ENCODE results near the gene MPG. TPM values are rescaled to one million over a fixed set of nuclear protein-coding genes. Genes with fewer than 3 reads are reported as not detected.

Gene MPG
- polyA plus RNA-seq, 1 experiment = 47.3 TPM

DNA sequence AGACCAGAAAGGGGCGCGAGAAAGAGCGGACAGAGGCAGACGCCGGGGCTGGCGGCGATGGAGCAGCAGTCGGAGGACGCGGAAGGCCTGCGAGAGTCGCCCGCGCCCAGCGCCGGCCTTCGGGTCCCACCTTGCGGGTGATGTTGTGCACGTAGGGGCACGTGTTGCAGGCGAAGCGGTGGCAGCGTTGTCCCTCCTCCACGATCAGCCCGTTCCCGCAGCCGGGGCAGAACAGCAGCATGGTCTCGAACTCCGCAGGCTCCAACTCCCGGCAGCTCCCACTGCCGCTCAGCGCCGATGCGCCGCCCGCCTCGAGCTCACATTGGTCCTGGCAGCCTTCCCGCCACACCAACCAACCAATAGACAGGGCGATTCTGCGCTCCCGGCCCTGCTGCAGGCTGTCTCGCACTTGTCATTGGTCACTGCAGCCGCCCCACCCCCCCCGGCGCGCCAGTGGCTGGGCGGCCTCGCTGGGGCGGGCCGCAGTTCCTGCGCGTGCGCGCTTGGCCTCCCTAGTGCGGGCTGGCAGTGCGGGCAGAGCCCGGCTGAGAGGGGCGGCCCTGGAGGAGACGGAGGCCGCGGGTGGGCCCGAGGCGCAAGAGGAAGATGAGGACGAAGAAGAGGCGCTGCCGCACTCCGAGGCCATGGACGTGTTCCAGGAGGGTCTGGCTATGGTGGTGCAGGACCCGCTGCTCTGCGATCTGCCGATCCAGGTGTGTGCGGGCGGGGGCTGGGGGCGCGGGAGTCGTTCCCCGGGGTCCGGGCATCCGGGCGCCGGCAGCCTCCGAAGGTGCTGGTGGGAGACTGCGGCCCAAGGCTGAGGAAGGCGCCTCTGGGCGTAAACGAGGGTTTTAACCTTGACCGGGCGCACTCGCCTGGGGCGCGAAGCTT lies 24.4 kb upstream of the MPG start, which contains the start of the genes POLR3K and SNRNP25:
POLR3K (minus strand) TSS at position 263 of the 891 bp plus-strand sequence; CDS start at position 241, 22 bp downstream.
SNRNP25 (plus strand) TSS at position 483 of the 891 bp plus-strand sequence; CDS start at position 672, 189 bp downstream.
- Histone ChIP-seq H3K9me3 (ENCODE audit: control insufficient read depth, insufficient read depth, low read length) (no peaks in the 10 kb centered on the region; the same call in 1 of the 2 replicates), H3K27ac (ENCODE audit: low read depth, low read length) (peak within 1 kb of the TSS; percentile 68), H3K4me3 (ENCODE audit: low read depth, low read length) (peak within 1 kb of the TSS; percentile 86), H3K27me3 (ENCODE audit: control insufficient read depth, insufficient read depth, low read length) (no peaks in the 10 kb centered on the region)
- ChIA-PET CTCF (interaction anchor here (0.5 to 1.1 kb wide), 3 partner anchors 9 to 127 kb away, joined by 4 to 11 read pairs (median 7); no protein-coding TSS in a partner anchor), POLR2A (interaction anchor here (0.7 to 1.2 kb wide), 3 partner anchors 12 to 19 kb away, joined by 4 to 8 read pairs (median 6); partner anchors contain the start of gene RHBDF1)
- TF ChIP-seq, protein P1, sequence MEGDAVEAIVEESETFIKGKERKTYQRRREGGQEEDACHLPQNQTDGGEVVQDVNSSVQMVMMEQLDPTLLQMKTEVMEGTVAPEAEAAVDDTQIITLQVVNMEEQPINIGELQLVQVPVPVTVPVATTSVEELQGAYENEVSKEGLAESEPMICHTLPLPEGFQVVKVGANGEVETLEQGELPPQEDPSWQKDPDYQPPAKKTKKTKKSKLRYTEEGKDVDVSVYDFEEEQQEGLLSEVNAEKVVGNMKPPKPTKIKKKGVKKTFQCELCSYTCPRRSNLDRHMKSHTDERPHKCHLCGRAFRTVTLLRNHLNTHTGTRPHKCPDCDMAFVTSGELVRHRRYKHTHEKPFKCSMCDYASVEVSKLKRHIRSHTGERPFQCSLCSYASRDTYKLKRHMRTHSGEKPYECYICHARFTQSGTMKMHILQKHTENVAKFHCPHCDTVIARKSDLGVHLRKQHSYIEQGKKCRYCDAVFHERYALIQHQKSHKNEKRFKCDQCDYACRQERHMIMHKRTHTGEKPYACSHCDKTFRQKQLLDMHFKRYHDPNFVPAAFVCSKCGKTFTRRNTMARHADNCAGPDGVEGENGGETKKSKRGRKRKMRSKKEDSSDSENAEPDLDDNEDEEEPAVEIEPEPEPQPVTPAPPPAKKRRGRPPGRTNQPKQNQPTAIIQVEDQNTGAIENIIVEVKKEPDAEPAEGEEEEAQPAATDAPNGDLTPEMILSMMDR (IDR thresholded peaks at IDR 0.05; ENCODE audit: low read depth, low read length) = no peak
- DNase-seq (ENCODE audit: low read depth, low spot score) = peak; percentile 96

DNA sequence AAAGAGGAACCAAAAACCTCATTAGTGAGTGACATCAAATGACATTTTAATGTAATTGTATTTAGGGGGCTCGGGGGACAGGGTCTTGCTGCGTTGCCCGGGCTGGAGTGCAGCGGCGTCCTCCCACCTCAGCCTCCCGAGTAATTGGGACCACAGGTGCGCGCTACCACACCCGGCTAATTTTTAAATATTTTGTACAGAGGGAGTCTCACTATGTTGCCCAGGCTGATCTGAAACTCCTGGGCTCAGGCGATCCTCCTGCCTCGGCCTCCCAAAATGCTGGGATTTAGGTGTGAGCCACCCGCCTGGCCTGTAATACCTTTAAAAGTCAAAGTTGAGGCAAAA lies 23.8 kb upstream of the MPG start:
- CTCF ChIA-PET = no interaction called here
- Histone ChIP-seq H3K9me3 (ENCODE audit: control insufficient read depth, insufficient read depth, low read length) (no peaks in the 10 kb centered on the region; the same call in 1 of the 2 replicates), H3K27me3 (ENCODE audit: control insufficient read depth, insufficient read depth, low read length) (no peaks in the 10 kb centered on the region), H3K4me3 (ENCODE audit: low read depth, low read length) (peak overlapping the region; percentile 86), H3K27ac (ENCODE audit: low read depth, low read length) (no peak overlapping the region)
- POLR2A ChIA-PET = no interaction called here
- TF ChIP-seq, protein P1 (IDR thresholded peaks at IDR 0.05; ENCODE audit: low read depth, low read length) = no peak
- DNase-seq (ENCODE audit: low read depth, low spot score) = no peak

DNA sequence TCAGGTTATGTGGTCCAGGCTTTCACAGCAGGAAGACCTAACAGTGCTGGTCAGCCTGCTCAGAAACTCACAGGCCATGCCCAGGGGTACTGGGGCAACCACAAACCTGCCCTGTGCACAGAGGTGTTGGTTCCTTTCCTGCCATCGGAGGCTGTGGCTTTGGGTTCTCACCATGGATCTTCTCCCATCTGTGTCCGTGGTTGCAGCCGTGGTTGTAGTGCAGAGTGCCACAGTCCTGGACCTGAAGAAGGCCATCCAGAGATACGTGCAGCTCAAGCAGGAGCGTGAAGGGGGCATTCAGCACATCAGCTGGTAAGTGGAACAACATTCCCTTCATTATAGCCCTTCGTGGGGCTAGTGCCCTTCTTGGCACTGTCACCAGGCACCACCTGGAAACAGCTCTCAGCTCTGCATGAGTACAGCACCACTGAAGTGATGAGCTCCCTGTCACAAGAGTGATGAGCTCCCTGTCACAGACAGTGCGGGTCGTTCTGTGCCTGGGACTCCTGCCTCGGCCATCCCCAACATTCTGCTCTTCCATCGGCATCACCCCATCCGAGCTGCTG lies 22.4 kb upstream of the MPG start:
- TF ChIP-seq, protein P1 (IDR thresholded peaks at IDR 0.05; ENCODE audit: low read depth, low read length) = no peak
- H3K27me3 ChIP-seq (ENCODE audit: control insufficient read depth, insufficient read depth, low read length) = no peaks in the 10 kb centered on the region
- CTCF ChIA-PET = interaction anchor here (1.9 kb wide), 1 partner anchor 10 kb away, joined by 15 read pairs; no protein-coding TSS in a partner anchor
- no peak overlapping the region for H3K27ac ChIP-seq (ENCODE audit: low read depth, low read length)
- no peak for DNase-seq (ENCODE audit: low read depth, low spot score)
- H3K9me3 ChIP-seq (ENCODE audit: control insufficient read depth, insufficient read depth, low read length) = no peaks in the 10 kb centered on the region; the same call in 1 of the 2 replicates
- H3K4me3 ChIP-seq (ENCODE audit: low read depth, low read length) = no peak overlapping the region
- POLR2A ChIA-PET = no interaction called here

DNA sequence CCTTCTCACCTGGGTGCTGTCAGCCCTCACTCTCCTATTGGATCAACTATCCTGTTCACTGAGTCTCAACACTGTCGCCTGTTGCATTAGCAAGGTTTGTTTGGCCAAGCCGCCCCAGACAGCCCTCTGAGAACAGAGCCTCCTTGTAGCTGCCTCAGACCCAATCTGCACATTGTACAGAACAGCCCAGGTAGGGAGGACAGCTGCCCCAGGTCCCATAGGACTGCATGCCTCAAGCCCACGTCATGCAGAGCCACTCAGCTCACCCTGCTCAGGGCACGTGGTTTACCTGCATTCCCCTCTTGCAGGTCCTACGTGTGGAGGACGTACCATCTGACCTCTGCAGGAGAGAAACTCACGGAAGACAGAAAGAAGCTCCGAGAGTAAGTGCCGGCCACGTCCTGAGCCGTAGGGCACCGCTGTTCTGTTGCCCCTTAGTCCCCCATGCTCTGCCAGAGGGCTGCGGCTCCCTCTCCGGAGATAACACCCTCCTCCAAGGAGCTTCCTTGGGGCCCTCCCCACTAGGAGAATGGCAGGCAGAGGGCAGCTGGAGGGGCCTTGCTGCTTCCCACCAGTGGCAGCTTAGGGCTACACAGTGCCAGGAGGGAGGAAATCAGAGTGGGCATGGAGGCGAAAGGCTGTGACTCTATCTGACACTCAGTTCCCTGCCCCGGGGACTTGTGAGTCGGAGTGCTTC lies 21.6 kb upstream of the MPG start:
- ChIA-PET CTCF (interaction anchor here (1.9 kb wide), 1 partner anchor 9 kb away, joined by 15 read pairs; no protein-coding TSS in a partner anchor), POLR2A (no interaction called here)
- H3K27me3 ChIP-seq (ENCODE audit: control insufficient read depth, insufficient read depth, low read length) = no peaks in the 10 kb centered on the region
- no peaks in the 10 kb centered on the region; the same call in 1 of the 2 replicates for H3K9me3 ChIP-seq (ENCODE audit: control insufficient read depth, insufficient read depth, low read length)
- no peak overlapping the region for H3K27ac ChIP-seq (ENCODE audit: low read depth, low read length)
- TF ChIP-seq, protein P1 (IDR thresholded peaks at IDR 0.05; ENCODE audit: low read depth, low read length) = no peak
- DNase-seq (ENCODE audit: low read depth, low spot score) = no peak
- no peak overlapping the region for H3K4me3 ChIP-seq (ENCODE audit: low read depth, low read length)
